OCI-M2 (cell line): Measurements from ENCODE around the gene MAPK11.

ENCODE experiments used
- DNase-seq: peaks from one replicate; lab custom pipeline; 2025; ENCODE audit not compliant: unreplicated experiment; lab: John Stamatoyannopoulos, UW

Gene MAPK11

GRCh38 chr22:50269970-50270665 is at the start of gene MAPK11:
MAPK11 (minus strand) TSS chr22:50270380; CDS start chr22:50270292, 88 bp downstream.
- no peak for DNase-seq

DNA sequence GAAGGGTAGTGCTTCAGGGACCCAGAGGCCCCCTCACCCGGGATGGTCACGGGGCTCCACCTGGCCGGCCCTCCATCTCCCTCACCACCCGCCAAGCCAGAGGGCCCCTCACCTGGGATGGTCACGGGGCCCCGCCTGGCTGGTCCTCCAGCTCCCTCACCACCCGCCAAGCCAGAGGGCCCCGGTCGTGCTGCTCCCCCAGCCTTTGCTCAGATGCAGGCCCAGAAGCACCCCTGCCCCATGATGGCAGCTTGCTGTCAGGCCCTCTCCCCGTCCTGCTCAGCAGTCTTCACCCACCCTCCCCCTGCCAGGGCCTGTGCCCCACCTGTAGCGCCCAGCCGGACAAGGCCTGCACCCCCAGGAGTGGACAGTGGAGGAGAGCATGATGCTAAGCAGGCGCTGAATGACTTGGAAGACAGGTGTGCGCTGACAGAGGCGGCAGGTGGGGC is 49.3 kb upstream of the MAPK11 start:
- DNase-seq = no peak

DNA sequence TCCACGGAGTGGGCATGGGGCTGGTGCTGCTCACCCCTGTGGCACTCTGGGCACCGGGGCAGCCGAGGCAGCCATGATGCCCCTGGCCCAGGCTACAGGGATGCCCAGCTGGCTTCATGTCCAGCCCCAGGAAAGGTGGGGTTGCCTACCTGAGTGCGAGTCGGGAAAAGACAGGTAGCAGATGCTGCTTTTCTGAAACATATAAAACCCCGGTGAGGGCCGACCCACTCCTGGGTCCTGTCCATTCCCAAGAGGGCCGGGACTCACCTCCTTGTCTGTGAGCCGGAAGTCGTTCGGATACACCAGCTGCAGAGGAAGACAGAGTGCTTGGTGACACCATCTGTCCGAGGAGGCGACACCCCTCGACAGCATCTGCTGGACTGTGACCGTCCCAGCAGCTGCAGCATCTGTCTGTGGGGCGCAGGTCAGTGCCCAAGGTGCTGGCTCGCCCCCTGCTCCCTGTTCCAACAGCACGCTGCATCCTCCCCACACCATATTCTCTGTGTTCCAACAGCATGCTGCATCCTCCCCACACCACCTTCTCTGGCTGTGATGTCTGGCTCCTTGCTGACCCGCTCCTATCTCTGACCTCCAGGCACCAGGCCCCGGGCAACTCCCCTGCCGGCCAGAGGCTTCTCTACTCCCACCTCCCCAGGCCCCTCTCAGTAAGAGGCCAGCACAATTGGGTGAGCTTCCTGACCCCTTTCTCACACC is 48.7 kb upstream of the MAPK11 start:
- no peak for DNase-seq

DNA sequence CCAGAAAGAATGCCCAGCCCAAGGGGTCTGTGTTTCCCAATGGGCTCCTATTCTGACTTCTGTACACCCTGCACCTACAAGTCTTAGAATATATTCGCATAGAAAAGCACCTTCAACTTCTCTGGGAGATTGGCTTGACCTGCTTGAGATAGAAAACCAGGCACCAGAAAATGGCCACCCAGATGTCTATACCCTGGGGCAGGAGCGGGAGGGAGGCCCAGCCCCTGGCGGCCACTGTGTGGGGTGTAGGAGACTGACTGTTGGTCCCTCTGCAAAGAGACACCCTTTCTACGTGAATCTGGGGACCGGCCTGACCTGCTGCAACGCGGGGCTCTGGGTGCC is 48.1 kb upstream of the MAPK11 start:
- no peak for DNase-seq

DNA sequence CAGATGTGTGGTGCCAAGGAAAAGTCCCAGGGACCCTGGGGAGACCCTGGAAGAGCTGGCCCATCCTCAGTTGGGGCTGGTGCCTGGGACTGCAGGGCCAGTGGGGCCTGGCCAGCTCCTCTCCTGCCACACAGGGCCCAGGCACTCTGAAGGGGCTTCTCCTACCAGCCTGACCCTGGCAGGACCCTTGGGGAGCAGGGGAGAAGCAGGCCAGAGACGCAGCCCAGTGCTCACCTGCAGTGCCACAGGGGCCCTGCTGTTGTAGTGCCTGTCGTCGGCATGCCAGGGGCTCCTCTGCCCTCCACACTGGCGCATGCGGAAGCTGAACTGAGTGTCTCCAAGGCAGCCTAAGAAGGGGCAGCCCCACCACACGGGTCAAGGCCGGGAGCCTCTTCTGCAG is 47.5 kb upstream of the MAPK11 start:
- DNase-seq = no peak

DNA sequence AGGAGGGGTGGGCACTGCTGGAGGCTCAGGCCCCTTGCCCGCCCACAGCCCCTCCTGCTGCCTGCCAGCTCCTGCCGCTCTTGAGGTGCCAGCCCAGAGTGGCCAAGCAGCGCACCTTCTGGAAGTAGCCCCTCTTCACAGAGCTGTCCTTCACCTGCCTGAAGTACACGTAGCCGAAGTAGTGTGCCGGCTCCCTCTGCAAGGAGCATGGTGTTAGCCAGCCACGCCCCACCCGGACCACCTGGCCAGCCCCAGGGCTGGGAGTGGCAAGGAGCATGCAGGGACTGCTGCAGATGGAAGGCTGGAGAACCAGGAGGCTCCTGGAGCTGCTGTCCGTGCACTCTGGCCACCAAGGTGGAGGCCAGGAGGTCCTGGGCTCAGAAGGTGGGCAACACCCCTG is 47.0 kb upstream of the MAPK11 start:
- no peak for DNase-seq

DNA sequence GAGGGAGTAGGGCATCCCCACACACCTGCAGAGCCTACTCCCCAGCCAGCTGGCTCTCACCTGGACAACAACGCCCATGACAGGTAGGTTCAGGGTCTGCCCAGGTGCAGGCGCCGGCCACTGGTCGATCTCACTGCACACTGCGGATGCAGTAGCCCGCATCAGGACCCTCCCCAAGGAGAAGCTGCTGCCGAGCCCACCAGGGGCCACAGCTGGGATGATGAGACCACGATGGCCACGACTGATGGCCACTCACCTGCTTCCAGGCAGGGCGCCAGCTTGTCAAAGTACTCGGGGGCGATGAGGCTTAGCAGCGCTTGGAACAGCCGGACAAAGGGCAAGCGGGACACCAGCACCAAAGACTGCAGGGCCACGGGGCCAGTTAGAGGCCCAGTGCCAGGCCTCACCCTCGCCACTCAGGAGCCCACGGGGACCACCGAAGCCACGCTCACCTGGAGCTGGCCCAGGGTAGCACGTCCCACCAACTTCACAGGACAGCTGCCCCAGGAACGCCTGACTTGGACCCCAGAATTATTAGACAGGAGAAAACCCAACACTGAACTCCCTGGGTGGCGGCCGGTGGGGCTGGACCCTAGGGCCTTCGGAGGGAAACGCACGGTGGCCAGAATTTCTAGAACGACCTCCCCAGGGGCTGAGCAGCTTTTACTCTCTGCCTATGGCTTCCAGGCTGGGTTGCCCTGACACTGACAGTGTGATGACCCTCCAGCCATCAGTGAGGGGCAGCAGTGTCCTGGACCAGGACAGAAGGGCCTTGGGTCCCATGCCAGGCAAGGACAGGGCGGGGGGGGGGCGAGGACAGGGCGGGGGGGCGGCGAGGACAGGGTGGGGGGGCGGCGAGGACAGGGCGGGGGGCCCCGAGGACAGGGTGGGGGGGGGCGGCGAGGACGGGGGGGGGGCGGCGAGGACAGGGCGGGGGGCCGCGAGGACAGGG is 46.2 kb upstream of the MAPK11 start:
- no peak for DNase-seq

GRCh38 chr22:50315289-50316113 is 45.3 kb upstream of the MAPK11 start:
- DNase-seq = no peak

DNA sequence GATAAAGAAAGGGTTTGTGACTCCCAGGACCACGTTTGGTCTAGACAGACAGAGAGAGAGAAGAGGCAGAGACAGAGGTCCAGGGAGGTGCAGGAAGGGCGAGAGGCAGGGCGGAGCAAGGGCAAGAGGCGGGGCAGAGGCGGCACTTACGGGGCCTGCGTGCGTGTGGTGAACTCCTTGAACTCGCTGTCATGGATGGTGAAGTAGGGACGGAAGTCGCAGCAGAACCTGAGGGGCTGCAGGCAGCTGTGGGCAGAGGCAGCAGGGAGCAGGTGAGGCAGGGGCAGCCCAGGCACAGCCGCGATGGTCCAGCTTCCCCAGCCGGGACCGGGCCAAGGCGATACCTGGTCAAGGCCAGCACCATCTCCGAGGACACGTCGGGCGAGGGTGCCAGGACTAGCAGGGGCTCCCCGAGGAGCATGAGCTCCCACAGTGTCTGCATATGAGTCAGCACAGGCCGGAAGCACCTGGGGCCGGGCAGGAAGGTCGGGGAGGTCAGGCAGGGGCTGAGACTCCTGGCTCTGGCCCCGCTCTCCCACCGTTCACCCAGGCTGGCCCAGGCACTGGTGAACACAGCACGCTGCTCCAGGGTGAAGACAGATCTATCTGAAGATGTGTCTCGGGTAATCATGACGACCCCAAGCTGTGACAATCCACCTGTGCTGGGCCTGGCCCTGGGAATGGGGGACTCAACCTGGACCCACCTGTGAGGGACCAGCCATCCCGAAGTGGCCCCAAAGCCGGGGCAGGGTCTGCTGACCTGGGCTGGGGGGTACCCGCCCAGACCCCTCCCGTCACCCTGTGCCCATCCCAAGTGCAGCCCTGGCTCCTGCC is 44.5 kb upstream of the MAPK11 start:
- no peak for DNase-seq

GRCh38 chr22:50314081-50314454 is 43.9 kb upstream of the MAPK11 start:
- DNase-seq = no peak

GRCh38 chr22:50313600-50313999 is 43.4 kb upstream of the MAPK11 start:
- no peak for DNase-seq

DNA sequence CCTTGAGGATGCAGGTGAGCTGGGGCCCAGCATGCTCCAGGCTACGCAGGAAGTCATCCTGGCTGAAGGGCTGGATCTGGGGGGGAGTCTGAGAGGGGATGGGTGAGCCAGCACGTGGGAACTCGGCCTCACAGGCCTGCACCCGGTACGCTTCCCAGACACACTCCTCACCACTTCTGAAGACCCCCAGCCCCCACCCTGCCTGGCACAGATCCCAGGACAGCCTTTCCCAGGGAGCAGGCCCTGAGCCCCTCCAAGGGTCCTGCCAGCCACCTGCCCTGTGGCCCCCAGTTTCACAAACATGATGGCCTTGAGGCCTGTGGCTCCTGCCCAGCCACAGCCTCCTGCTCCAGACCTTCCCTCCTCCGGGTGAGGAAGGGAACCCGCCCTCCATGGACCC is 42.8 kb upstream of the MAPK11 start:
- DNase-seq = no peak

GRCh38 chr22:50312371-50312770 is 42.2 kb upstream of the MAPK11 start:
- DNase-seq = no peak

- no peak for DNase-seq
Measured at GRCh38 chr22:50311606-50312351, 41.6 kb upstream of the MAPK11 start.

- DNase-seq = no peak
Measured at GRCh38 chr22:50310949-50311444, 40.8 kb upstream of the MAPK11 start.

DNA sequence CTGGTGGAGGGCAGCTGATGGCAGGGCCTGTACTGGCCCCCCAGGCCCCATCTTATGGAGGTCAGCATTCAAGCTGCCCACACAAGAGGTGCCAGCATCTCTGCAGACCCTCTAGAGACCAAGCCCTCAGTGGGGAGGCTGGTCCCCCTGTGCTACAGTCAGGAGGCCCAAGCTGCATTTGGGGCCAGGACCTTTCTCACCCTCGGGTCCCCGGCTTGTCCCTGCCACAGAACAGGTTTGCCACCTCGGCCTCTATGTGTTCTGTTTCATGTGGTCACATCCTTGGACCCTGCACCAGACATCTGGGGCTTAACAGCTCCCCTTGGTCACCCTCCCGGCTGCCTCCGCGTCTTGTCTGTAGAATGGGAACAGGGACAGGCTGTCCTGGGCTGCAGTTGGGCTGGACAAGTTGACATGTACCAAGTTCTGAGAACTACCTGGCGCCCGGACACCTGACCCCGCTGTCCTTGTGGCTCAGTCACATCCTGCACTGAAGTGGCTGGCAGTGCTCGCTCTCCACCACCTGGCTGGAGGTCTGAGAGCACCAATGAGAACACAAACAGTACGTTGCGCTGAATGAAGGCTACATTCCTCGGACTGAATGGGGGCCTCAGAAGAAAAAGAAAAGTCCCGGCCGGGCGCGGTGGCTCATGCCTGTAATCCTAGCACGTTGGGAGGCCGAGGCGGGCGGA is 40.0 kb upstream of the MAPK11 start:
- DNase-seq = no peak

GRCh38 chr22:50309601-50309991 is 39.4 kb upstream of the MAPK11 start:
- DNase-seq = no peak

DNA sequence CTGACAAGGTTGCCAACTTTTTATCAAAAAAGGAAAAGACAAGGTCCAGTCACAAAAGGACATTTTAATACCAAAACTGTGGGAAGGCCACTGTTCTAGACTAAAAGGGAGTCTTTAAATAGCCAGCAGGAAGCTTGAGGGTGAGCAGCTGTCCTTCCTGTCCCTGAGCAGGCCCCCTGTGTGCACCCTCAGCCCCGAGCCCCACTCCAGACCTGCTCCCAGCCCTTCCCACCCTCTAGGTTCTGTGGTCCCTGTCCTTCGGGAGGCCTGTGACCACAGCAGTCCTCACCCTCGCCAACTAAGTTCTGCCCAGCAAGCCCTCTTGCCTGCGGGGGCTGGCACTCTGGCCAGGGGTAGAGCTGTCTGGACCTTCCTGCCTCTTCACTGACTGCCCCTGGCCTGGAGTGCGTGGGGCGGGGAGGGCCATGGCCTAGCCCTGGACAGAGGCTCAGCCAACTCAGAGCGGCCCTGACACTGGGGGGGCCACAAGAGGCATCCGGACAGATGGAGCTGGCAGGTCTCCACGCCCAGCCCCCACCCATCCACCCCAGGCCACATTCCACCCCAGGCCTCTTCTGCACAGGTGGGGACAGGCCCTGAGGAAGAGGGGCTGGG is 38.9 kb upstream of the MAPK11 start:
- DNase-seq = no peak
